IPS DF 6.9 (cell line): ENCODE results near the gene C4A.
"Not testable (repeated sequence)": the region's sequence is repeated elsewhere in the genome, so short reads cannot be mapped to it uniquely, and the experiment has no call there.

Experiments used
- DNase-seq: peaks from one replicate; pipeline ENCODE4 v3.0.0-alpha.2; 2013; ENCODE audit warnings: low read depth, low spot score
- H3K27ac ChIP-seq: one replicate; pipeline ENCODE4 v1.5.1; 2013; ENCODE audit warnings: low read length, control low read depth
- H3K27me3 ChIP-seq: 2 replicates; pipeline ENCODE4 v1.6.1; 2013; ENCODE audit warnings: mild to moderate bottlenecking, low read length; ENCODE audit not compliant: control insufficient read depth, insufficient read depth
- H3K36me3 ChIP-seq: 2 replicates; pipeline ENCODE4 v1.6.1; 2013; ENCODE audit warnings: low read length; ENCODE audit not compliant: control insufficient read depth, insufficient read depth
- H3K4me1 ChIP-seq: 2 replicates; pipeline ENCODE4 v1.6.1; 2013; ENCODE audit warnings: low read length; ENCODE audit not compliant: control insufficient read depth, insufficient read depth
- H3K4me3 ChIP-seq: 2 replicates; pipeline ENCODE4 v1.5.1; 2013; ENCODE audit warnings: mild to moderate bottlenecking, low read length
- H3K9me3 ChIP-seq: 2 replicates; pipeline ENCODE4 v1.6.1; 2013; ENCODE audit warnings: low read length, inconsistent platforms; ENCODE audit not compliant: control insufficient read depth, insufficient read depth
- WGBS: extraction: QIAGEN DNeasy Blood & Tissue Kit; methylation state at CpG from one replicate; pipeline ENCODE4 v1.1.7; 2013; ENCODE audit warnings: mixed read lengths, missing lambda C conversion rate; ENCODE audit not compliant: insufficient read length, insufficient coverage; 5-methylcytosine and 5-hydroxymethylcytosine counted together

Gene C4A

DNA sequence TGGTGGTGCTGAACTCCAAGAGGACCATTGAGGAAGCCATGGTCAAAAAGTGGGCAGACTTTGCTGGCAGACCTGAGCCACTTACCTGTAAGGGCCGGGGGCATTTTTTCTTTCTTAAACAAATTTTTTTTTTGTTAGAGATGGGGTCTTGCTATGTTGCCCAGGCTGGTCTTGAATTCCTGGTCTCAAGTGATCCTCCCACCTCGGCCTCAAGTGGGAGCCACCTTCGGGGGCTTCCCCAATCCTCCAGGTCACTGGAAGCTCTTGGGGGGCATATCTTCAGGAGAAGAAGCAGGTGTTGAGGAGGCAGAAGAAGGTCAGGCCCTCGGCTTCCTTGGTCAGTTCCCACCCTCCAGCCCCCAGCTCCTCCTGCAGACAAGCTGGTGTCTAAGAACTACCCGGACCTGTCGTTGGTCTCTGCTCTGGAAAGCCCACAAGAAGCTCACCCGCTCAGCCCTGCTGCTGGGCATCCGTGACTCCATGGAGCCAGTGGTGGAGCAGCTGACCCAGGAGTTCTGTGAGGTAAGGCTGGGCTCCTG, 24.2 kb downstream of the C4A start:
- WGBS: no CpG with 5 or more reads among the region's 8 CpGs
- not testable (repeated sequence) for H3K27ac ChIP-seq, DNase-seq, H3K9me3 ChIP-seq, H3K27me3 ChIP-seq, H3K4me1 ChIP-seq, H3K4me3 ChIP-seq, H3K36me3 ChIP-seq

- not testable (repeated sequence) for H3K4me3 ChIP-seq, H3K9me3 ChIP-seq, H3K27me3 ChIP-seq, H3K36me3 ChIP-seq, H3K27ac ChIP-seq, DNase-seq, H3K4me1 ChIP-seq
- WGBS: no CpG with 5 or more reads among the region's 12 CpGs
Observed at GRCh38 chr6:32007086-32007485, 25.2 kb downstream of the C4A start.

DNA sequence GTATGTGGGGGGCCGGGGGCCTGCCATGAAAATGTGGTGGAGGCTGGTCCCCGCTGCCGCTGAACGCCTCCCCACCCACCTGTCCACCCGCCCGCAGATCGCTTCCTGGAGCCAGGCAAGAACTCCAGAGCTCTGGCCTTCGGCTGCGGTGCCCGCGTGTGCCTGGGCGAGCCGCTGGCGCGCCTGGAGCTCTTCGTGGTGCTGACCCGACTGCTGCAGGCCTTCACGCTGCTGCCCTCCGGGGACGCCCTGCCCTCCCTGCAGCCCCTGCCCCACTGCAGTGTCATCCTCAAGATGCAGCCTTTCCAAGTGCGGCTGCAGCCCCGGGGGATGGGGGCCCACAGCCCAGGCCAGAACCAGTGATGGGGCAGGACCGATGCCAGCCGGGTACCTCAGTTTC, 26.2 kb downstream of the C4A start:
- not testable (repeated sequence) for H3K4me1 ChIP-seq, DNase-seq, H3K9me3 ChIP-seq, H3K36me3 ChIP-seq, H3K27ac ChIP-seq, H3K4me3 ChIP-seq, H3K27me3 ChIP-seq
- WGBS: no CpG with 5 or more reads among the region's 24 CpGs

DNA sequence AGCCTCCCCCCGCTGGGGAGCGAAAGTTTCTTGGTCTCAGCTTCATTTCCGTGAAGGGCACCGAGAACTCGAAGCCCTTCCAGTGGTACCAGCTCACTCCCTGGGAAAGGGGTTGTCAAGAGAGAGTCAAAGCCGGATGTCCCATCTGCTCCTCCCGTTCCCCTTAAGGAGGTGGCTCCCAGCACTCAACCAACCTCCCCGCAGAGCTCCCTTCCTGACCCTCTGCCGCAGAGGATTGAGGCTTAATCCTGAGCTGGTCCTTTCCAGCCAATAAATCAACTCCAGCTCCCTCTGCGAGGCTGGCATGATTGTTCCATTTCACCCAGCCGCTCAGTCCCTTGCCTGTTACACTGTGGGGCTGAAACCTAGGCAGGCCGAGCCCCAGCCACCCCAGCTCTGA, 26.8 kb downstream of the C4A start:
- H3K4me3 ChIP-seq, H3K4me1 ChIP-seq, H3K9me3 ChIP-seq, H3K27ac ChIP-seq, H3K36me3 ChIP-seq, H3K27me3 ChIP-seq, DNase-seq: not testable (repeated sequence)
- WGBS: no CpG with 5 or more reads among the region's 12 CpGs

DNA sequence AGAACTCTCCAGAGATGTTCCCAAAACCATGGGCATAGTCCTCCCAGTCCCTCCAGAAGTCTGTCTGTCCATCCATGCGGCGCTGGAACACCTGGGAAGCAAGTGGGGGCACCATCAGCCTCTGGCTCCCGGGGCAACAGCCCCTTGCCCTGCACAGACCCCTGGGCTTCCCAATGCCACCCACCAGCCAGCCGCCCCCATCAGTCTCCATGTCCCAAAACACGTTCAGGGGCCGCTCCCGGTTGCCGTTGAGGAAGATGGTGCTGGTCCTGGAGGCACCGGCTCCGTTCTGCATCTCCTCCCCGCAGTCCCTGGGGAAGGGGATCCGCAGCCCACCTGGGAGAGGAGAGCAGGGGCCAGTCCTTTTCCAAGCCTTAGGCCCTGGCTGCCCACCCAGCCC, 27.7 kb downstream of the C4A start:
- H3K27ac ChIP-seq, H3K4me1 ChIP-seq, H3K36me3 ChIP-seq, DNase-seq, H3K4me3 ChIP-seq, H3K9me3 ChIP-seq, H3K27me3 ChIP-seq: not testable (repeated sequence)
- WGBS: no CpG with 5 or more reads among the region's 12 CpGs

DNA sequence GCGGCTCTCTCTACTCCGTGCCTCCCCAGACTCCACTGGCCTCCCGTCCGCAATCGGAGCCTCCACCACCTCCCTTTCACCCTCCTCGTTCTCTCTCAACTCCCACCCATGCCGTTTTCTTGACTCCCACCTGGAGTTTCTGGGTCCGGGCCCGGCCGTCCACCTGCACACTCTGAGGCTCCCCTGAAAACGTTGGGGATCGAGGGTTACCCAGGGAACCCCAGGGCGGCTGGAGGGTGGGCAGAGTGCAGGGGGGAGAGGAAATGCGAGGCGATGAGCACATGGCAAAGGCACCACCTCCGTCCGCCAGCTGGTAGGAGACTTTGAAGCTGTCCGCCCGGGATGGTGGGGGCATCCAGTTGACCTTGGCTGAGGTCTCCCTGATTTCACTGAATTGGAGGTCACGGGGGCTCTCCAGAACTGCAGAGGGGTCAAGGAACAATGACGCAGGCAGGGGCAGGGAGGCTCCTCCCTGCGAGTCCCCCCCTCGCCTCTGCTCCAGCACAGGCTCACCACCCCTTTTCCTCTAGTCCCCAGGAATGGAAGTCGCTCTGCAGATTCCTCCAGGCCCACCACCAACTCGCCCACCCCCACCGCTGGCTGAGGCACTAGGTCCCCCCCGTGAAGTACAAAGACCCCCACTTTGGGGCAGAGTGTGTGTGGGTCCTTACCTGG, 29.1 kb downstream of the C4A start:
- H3K4me3 ChIP-seq, H3K36me3 ChIP-seq, DNase-seq, H3K4me1 ChIP-seq, H3K27me3 ChIP-seq, H3K9me3 ChIP-seq, H3K27ac ChIP-seq: not testable (repeated sequence)
- WGBS: no CpG with 5 or more reads among the region's 27 CpGs

DNA sequence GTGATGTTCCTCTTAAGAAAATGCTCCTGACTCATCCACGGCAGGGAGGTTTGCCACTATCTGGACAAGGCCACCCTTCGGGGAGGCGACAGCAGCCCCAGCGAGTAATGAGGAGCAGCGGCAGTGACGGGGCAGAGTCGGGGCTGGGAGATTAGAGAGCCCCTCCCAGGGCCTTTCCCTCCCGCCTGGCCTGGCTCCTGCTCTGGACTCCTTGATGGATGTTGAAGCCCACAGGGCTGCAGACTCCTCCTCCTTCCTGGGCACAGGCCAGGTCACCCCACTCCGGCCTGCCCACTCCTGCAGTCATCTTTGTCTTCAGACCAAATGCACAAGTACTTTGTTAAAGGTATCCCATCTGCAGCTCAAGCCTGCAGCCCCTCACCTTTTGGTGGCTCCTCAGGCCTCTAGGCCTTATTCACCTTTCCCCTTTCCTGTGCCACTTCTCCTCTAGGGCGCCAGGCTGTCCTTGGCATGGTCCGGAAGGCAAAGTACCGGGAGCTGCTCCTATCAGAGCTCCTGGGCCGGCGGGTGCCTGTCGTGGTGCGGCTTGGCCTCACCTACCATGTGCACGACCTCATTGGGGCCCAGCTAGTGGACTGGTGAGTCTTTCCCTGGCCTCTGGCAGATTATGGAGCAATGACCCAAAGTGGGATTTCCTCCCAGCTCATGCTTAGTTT, 31.2 kb downstream of the C4A start:
- H3K36me3 ChIP-seq, H3K27me3 ChIP-seq, H3K27ac ChIP-seq, H3K4me3 ChIP-seq, H3K4me1 ChIP-seq, DNase-seq, H3K9me3 ChIP-seq: not testable (repeated sequence)
- no CpG with 5 or more reads among the region's 17 CpGs for WGBS

DNA sequence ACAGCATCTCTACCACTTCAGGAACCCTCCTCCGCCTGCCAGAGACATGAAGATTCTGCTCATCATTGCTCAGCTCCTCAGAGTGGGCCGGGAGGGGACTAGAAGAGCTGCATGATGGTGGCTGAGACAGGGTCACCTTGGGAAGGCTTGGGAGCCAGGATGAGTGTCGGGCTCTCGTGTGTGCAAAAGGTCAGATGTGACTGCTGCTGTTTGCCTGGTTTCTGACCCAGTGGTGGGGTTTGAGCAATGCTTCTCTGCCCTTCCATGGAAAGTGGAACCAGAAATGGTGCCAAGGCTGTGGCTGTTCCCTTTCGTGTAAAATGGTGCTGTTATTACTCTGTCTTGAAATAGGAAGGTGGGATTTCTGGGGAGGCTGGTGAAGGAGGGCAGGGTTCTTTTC, 31.9 kb downstream of the C4A start:
- not testable (repeated sequence) for DNase-seq, H3K4me3 ChIP-seq, H3K27me3 ChIP-seq, H3K9me3 ChIP-seq, H3K4me1 ChIP-seq, H3K27ac ChIP-seq, H3K36me3 ChIP-seq
- no CpG with 5 or more reads among the region's 5 CpGs for WGBS

DNA sequence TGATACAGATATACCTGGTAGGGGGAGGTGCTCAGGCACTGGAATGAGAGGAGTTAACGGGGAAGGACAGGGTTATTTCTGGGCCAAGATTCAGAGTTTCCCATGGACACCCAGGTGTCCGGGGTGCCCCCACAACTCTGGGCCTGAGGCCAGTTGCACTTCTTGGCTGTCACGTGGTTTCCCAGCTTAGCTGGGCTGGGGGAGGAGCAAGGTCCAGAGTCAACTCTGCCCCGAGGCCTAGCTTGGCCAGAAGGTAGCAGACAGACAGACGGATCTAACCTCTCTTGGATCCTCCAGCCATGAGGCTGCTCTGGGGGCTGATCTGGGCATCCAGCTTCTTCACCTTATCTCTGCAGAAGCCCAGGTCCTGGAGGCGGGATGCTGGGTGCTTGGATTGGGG, 32.7 kb downstream of the C4A start, which contains the start of gene C4B:
Gene C4B (plus strand): TSS at position 249 of the 400 bp plus-strand sequence. CDS start 51 bp downstream, at position 300.
- H3K27me3 ChIP-seq, H3K36me3 ChIP-seq, H3K9me3 ChIP-seq, H3K27ac ChIP-seq, H3K4me1 ChIP-seq, H3K4me3 ChIP-seq, DNase-seq: not testable (repeated sequence)
- no CpG with 5 or more reads among the region's 6 CpGs for WGBS

- H3K27me3 ChIP-seq, H3K4me3 ChIP-seq, H3K9me3 ChIP-seq, DNase-seq, H3K27ac ChIP-seq, H3K36me3 ChIP-seq, H3K4me1 ChIP-seq: not testable (repeated sequence)
- WGBS: no CpG with 5 or more reads among the region's 10 CpGs
Observed at GRCh38 chr6:32022100-32022499, 40.2 kb downstream of the C4A start.

- H3K9me3 ChIP-seq, H3K27me3 ChIP-seq, H3K4me1 ChIP-seq, H3K27ac ChIP-seq, DNase-seq, H3K4me3 ChIP-seq, H3K36me3 ChIP-seq: not testable (repeated sequence)
- WGBS: no CpG with 5 or more reads among the region's 10 CpGs
Observed at GRCh38 chr6:32028631-32029030, 46.8 kb downstream of the C4A start.
